ENCODE results near the gene ARHGEF28.

DNA sequence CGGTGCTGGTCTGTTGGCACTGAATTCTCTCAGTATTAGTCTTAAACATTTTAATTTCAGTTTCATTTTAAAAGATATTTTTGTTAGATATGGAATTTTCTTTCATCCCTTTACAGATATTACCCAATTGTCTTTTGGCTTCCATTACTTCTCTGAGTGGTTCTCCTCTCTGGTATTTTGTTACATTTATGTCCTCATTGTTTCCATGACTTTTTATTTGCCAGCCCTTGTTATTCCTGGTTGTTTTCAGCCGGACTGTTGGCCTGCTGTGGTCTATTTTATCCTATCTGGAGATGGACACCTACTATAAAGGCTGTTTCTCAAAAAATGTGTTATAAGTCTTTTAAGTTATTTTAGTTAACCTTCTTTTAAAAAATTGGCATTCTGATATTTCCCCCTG, 117.2 kb downstream of the ARHGEF28 start:
- TF ChIP-seq POLR2AphosphoS5 (IDR thresholded peaks at IDR 0.05) (no peak), POLR2A (IDR thresholded peaks at IDR 0.05) (no peak)
- TF ChIP-seq, protein P1, sequence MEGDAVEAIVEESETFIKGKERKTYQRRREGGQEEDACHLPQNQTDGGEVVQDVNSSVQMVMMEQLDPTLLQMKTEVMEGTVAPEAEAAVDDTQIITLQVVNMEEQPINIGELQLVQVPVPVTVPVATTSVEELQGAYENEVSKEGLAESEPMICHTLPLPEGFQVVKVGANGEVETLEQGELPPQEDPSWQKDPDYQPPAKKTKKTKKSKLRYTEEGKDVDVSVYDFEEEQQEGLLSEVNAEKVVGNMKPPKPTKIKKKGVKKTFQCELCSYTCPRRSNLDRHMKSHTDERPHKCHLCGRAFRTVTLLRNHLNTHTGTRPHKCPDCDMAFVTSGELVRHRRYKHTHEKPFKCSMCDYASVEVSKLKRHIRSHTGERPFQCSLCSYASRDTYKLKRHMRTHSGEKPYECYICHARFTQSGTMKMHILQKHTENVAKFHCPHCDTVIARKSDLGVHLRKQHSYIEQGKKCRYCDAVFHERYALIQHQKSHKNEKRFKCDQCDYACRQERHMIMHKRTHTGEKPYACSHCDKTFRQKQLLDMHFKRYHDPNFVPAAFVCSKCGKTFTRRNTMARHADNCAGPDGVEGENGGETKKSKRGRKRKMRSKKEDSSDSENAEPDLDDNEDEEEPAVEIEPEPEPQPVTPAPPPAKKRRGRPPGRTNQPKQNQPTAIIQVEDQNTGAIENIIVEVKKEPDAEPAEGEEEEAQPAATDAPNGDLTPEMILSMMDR (IDR thresholded peaks at IDR 0.05): no peak
